ENCODE results near the gene PODN. TPM values are rescaled to one million over a fixed set of nuclear protein-coding genes. Genes with fewer than 3 reads are reported as not detected.

Gene PODN
- total RNA-seq, 1 donor = 52.8 TPM

- H3K4me2 ChIP-seq (ENCODE audit: insufficient read depth, low read length) = no peak overlapping the region
- no peaks in the 10 kb centered on the region for H3K79me2 ChIP-seq (ENCODE audit: insufficient read depth, low read length)
- H3K4me3 ChIP-seq (ENCODE audit: insufficient read depth, low read length) = no peak overlapping the region
- H2AFZ ChIP-seq (ENCODE audit: low read length) = no peak overlapping the region
- TF ChIP-seq, protein P1, sequence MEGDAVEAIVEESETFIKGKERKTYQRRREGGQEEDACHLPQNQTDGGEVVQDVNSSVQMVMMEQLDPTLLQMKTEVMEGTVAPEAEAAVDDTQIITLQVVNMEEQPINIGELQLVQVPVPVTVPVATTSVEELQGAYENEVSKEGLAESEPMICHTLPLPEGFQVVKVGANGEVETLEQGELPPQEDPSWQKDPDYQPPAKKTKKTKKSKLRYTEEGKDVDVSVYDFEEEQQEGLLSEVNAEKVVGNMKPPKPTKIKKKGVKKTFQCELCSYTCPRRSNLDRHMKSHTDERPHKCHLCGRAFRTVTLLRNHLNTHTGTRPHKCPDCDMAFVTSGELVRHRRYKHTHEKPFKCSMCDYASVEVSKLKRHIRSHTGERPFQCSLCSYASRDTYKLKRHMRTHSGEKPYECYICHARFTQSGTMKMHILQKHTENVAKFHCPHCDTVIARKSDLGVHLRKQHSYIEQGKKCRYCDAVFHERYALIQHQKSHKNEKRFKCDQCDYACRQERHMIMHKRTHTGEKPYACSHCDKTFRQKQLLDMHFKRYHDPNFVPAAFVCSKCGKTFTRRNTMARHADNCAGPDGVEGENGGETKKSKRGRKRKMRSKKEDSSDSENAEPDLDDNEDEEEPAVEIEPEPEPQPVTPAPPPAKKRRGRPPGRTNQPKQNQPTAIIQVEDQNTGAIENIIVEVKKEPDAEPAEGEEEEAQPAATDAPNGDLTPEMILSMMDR (IDR thresholded peaks at IDR 0.05; ENCODE audit: extremely low read depth, low read depth, low read length) = no peak
- H3K36me3 ChIP-seq (ENCODE audit: insufficient read depth, low read length) = no peaks in the 10 kb centered on the region
- no peak for DNase-seq (ENCODE audit: insufficient read length, low spot score, missing footprints)
- H3K4me1 ChIP-seq (ENCODE audit: insufficient read depth, low read length) = peaks cover 27% of the 10 kb centered on the region
- no peaks in the 10 kb centered on the region for H4K20me1 ChIP-seq (ENCODE audit: insufficient read depth, low read length)
- no peaks in the 10 kb centered on the region for H3K9me3 ChIP-seq (ENCODE audit: low read depth, low read length)
- H3K27me3 ChIP-seq (ENCODE audit: insufficient read depth, low read length) = no peaks in the 10 kb centered on the region
- H3K27ac ChIP-seq (ENCODE audit: low read depth, low read length) = no peak overlapping the region
Observed at GRCh38 chr1:53126495-53126894, 64.5 kb downstream of the PODN start.

GRCh38 chr1:53127546-53127945 is 65.5 kb downstream of the PODN start:
- Histone ChIP-seq H3K9me3 (ENCODE audit: low read depth, low read length) (no peaks in the 10 kb centered on the region), H3K4me3 (ENCODE audit: insufficient read depth, low read length) (no peak overlapping the region), H2AFZ (ENCODE audit: low read length) (peak overlapping the region; percentile 57), H3K4me2 (ENCODE audit: insufficient read depth, low read length) (no peak overlapping the region), H3K36me3 (ENCODE audit: insufficient read depth, low read length) (no peaks in the 10 kb centered on the region), H3K27ac (ENCODE audit: low read depth, low read length) (no peak overlapping the region), H4K20me1 (ENCODE audit: insufficient read depth, low read length) (no peaks in the 10 kb centered on the region), H3K4me1 (ENCODE audit: insufficient read depth, low read length) (peaks cover 19% of the 10 kb centered on the region), H3K79me2 (ENCODE audit: insufficient read depth, low read length) (no peaks in the 10 kb centered on the region), H3K27me3 (ENCODE audit: insufficient read depth, low read length) (no peaks in the 10 kb centered on the region)
- TF ChIP-seq, protein P1 (IDR thresholded peaks at IDR 0.05; ENCODE audit: extremely low read depth, low read depth, low read length) = no peak
- no peak for DNase-seq (ENCODE audit: insufficient read length, low spot score, missing footprints)

DNA sequence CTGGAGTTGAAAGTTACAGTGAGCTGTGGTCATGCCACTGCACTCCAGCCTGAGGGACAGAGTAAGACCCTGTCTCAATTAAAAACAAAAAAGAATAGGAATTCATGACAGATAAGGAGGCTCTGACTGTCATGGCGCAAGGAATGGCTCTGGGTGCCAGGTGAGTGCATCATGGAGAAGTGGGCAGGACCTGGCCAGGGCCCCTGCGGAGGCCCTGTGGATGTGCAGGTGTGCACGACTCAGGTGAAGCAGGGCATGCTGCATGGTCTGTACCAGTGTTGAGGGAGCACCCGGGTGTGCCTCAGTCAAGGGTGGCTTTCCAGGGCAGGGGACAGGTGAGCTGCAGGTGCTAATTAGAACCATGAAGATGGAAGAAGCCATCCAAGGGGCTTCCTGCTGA is 66.4 kb downstream of the PODN start:
- Histone ChIP-seq H3K27ac (ENCODE audit: low read depth, low read length) (no peak overlapping the region), H3K36me3 (ENCODE audit: insufficient read depth, low read length) (no peaks in the 10 kb centered on the region), H3K4me1 (ENCODE audit: insufficient read depth, low read length) (peaks cover 11% of the 10 kb centered on the region), H3K4me2 (ENCODE audit: insufficient read depth, low read length) (no peak overlapping the region), H3K27me3 (ENCODE audit: insufficient read depth, low read length) (no peaks in the 10 kb centered on the region), H3K79me2 (ENCODE audit: insufficient read depth, low read length) (no peaks in the 10 kb centered on the region), H2AFZ (ENCODE audit: low read length) (no peak overlapping the region), H3K4me3 (ENCODE audit: insufficient read depth, low read length) (no peak overlapping the region), H3K9me3 (ENCODE audit: low read depth, low read length) (no peaks in the 10 kb centered on the region), H4K20me1 (ENCODE audit: insufficient read depth, low read length) (no peaks in the 10 kb centered on the region)
- DNase-seq (ENCODE audit: insufficient read length, low spot score, missing footprints) = no peak
- TF ChIP-seq, protein P1 (IDR thresholded peaks at IDR 0.05; ENCODE audit: extremely low read depth, low read depth, low read length) = no peak

- Histone ChIP-seq H3K36me3 (ENCODE audit: insufficient read depth, low read length) (no peaks in the 10 kb centered on the region), H3K4me3 (ENCODE audit: insufficient read depth, low read length) (no peak overlapping the region), H3K27me3 (ENCODE audit: insufficient read depth, low read length) (no peaks in the 10 kb centered on the region), H2AFZ (ENCODE audit: low read length) (no peak overlapping the region), H3K4me1 (ENCODE audit: insufficient read depth, low read length) (peaks cover 2% of the 10 kb centered on the region), H3K9me3 (ENCODE audit: low read depth, low read length) (no peaks in the 10 kb centered on the region), H3K79me2 (ENCODE audit: insufficient read depth, low read length) (no peaks in the 10 kb centered on the region), H3K4me2 (ENCODE audit: insufficient read depth, low read length) (no peak overlapping the region), H4K20me1 (ENCODE audit: insufficient read depth, low read length) (no peaks in the 10 kb centered on the region), H3K27ac (ENCODE audit: low read depth, low read length) (no peak overlapping the region)
- TF ChIP-seq, protein P1 (IDR thresholded peaks at IDR 0.05; ENCODE audit: extremely low read depth, low read depth, low read length) = no peak
- DNase-seq (ENCODE audit: insufficient read length, low spot score, missing footprints) = no peak
Observed at GRCh38 chr1:53129891-53130597, 68.0 kb downstream of the PODN start.

All from osteoblast (primary cell).